HG03575 (cell line): ENCODE measurements around the gene MYRF.

Experiments
- ATAC-seq: cut with Tn5 transposase; IDR thresholded peaks from one replicate; pipeline ENCODE4 v1.9.1; 2021; ENCODE audit not compliant: unreplicated experiment, insufficient number of reproducible peaks, low FRiP score; ENCODE audit errors: extremely low read depth

MYRF gene

DNA sequence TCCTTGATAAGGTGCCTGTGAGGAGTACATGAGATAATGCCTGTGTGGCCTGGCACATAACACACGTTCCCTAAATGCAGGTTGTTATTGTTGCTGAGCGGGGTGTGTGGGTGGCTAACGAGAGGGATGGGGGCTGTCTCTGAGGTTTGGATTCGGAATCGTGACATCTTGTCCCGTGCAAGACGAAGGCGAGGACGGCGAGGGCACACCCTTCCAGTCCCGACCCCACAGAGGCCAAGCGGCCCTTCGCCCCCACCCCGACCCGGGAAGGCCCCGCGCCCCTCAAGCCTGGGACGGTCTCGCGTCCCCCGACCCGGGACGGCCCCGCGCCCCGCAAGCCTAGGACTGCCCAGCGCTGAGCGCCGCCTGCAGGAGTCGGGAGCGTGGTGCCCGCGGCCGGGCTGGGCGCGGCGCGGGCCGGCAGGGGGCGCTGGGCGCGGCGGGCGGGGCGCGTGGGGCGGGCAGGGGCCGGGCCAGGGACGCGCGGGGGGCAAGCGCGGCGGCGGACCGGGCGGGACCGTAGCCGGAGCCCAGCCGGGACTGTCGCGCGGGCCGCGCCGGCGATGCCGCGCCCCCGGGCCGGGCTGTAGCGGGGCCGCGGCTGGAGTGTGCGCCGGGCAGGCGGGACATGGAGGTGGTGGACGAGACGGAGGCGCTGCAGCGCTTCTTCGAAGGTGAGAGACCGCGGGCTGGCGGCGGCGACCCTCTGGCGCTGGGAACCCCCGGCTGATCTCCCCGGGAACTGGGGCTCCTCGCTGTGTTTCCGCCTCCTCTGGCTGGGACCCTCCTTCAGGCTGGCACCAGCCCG, at the start of gene MYRF:
MYRF (plus strand) TSS at position 520 of the 808 bp plus-strand sequence; CDS start at position 629, 109 bp downstream.
- ATAC-seq: no peak

DNA sequence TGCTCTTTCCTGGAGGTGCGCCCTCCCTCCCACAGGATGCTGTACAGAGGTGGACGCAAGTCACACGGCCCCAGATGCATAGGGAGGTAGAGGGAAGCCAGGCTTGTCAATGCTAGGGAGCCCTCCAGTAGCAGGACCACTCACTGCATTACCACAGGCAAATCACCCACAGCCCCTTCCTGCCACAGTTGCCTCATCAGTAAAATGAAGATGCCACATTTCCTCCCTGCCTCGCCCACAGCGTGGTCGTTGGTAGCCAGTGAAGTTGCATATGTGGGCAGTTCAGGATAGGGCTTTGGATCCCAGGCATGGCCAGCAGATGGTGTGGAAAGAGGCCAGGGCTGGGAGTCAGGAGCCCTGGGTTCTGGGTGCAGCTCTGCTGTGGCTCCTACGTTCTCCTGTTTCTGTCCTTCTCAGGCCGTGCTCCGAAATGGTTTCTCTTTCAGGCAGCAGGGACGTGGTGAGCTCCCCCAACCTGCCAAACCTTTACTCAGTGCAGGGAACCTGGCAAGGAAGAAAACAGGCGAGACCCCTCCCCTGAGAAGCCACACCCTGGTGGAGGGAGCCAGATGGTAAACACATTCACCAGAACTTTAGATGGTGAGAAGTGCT, 49.6 kb upstream of the MYRF start:
- ATAC-seq: no peak

DNA sequence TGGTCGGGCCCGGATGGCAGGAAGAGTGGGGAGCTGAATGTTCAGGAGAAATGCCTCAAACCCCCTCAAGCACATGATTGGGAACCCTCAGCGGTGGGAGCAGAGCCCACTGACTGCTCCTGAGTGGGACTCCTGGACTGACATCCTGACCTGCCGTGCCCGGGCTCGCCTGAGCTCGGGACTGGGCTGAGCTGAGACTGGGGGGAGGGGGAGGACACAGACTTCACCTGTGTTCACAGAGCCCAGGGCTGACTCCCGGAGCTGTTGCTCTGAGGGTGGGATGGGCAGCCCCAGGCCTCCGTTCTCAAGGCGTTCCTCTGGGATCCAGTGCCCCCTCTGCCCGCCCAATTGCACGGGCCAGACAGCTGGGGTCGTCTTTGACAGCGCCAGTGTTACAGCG, 47.6 kb upstream of the MYRF start:
- ATAC-seq: no peak

DNA sequence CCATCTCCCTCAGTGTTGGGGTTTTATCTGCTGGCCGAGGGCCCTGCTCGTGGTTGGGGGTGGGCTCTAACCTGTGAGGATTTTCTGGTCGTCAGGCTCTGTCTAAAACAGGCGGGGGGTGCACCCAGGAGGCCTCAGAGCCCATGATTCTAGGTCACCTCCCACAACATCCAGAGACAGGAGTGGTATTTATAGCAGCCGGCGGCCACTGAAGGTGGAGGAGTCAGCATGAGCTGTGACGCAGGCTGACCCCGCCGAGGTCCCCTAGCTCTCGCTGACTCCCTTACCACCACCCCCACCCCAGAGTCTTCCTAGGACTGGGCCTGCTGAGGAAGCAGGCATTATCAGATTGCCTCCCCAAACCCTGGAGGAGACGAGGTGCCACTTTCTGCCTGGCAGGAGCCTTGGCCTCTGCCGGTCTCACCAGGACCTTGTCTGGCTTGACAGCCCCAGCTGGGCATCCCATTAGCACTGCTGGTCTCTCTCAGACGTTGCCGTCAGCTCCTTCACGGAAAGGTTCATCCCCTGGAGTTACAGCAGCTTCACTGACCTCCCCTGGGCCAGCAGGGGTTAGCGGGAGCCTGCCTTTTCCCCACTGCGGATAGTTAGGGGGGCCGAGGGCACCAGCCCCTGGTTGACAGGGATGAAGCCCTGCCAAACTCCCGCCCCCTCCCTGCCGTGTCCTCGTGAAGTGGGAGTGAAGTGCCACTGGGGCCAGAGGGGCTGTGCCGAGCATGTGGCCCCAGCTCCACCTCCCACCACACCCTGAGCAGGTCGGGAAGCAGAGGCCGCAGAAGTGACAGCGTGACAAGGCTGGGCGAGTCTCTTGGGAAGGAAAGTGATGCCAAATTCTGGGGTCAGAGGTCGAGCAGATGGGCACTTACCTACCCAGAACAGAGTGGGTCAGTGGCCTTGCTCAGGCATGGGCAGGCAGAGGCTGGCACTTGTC, 45.7 kb upstream of the MYRF start:
- ATAC-seq: no peak

DNA sequence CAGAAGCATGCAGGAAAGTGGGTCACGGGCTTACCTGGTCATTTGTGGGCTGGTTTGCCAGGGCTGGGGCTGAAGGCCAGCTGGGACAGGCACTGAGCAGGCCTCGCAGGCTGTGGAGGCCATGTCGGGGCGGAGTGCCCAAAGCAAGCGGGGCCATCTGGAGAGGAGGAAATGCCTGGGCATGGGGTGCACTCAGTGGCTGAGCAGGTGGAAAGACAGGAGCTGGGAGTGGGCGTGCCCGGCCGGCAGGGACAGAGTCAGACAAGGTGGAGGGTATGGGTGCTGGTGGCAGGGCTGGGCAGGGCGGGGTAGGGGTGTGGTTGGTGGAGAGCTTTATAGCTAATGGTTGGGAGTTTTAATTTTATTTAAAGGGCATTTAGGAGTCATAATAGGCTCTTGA, 44.9 kb upstream of the MYRF start:
- ATAC-seq: no peak

DNA sequence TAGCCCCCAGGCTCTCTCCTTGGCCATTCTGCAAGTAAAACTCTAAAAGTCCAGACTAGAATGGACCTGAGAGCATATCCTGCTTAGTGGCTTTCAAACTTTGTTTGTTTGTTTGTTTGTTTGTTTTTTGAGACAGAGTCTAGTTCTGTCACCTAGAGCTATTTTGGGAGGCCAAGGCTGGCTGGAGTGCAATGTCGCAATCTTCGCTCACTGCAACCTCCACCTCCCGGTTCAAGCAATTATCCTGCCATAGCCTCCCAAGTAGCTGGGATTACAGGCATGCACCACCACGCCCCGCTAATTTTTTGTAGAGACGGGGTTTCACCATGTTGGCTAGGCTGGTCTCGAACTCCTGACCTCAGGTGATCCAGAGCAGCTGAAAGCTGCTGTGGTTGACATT, 43.3 kb upstream of the MYRF start:
- ATAC-seq: no peak

DNA sequence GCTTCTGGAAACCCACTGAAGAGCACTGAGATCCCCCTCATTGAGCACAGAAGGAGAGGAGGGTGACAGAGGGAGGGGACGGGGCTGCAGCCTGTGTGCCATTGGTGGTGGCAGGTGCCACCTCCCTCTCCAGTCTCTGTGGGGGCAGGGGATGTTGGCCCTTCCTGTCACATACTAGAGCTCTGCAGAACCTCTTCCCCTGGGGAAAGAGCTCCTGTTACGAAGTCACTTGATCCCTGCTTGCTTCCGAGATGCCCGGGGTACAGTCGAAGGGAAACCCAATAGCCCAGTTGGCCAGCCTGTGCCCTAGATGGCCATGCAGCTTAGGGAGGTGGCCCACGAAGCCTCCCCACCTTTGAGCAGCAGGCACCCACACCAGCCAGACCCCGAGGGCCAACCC, 42.9 kb upstream of the MYRF start:
- no peak for ATAC-seq

DNA sequence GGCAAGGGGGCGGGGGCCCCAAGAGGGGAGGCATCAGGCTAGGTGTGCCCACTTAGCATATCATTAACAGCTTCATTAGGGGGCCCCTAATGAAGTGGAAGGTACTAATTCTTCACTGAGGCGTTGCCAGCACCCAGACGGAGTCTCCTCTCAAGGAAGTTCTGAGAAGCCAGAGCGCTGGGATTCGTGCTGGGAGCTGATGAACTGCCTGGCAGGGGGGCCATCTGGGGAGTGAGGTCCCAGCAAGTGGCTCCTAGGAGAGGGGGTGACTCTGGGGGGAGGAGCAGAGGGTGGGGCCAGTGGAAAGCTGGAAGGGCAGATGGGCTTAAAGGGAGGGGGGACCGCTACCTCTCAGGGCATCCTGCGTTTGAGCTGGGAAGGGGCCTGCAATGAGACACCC, 42.4 kb upstream of the MYRF start:
- ATAC-seq: no peak

DNA sequence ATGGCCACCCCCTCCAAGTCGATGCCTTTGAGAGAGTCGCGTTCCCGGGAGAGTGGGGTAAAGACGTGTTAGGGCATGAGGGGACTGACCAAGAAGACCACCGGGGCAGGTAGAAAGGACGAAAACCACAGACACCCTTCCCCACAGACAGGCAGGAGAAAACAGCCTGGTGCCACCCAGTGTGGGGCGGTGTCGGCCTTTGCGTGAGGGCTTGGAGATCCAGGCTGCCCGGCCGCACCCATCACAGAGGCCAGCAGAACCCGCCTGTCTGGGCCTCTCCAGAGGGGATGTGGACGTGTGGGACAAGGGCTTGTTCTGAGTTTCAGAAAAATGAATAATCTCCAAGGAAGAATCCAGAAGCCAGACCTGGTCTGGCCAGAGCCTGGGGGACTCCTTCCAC, 41.4 kb upstream of the MYRF start:
- ATAC-seq: no peak

DNA sequence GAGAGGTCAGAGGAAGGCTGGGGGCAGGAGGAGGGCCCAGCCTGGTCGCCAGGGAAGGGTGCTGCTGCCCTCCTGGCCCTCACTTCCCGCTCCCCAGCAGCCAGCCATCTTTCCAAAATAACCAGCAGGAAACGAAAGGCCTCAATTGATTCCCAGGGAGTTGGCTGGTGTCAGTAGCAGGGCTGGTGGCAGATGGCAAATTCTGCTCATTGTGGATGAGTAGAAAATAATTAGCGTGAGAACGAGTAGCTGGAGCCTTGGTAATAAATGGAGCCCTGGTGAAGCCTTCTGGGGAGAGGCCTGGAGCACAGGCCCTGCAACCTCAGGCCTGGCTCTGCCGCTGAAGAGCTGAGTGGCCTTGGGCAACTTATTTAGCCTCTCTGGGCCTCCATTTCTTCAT, 40.9 kb upstream of the MYRF start:
- no peak for ATAC-seq

DNA sequence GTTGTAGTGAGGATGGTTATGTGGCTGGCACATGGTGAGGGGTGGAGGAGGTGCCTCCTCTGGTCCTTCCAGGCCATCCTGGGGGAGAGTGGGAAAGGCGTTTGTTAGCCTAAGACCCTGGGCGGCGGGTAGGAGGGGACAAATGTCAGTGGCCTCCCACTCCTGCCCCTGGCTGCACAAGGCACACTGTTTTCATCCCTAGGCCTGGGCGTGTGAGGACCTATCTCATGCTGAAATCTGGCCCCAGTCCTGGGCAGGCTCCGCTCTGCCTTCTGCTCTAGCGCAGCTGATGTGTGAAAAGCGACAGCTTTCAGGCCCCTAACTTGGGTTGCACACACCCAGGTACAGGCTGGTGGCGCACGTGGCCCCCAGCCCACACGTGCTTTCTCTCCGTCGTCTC, 40.1 kb upstream of the MYRF start:
- ATAC-seq: no peak

DNA sequence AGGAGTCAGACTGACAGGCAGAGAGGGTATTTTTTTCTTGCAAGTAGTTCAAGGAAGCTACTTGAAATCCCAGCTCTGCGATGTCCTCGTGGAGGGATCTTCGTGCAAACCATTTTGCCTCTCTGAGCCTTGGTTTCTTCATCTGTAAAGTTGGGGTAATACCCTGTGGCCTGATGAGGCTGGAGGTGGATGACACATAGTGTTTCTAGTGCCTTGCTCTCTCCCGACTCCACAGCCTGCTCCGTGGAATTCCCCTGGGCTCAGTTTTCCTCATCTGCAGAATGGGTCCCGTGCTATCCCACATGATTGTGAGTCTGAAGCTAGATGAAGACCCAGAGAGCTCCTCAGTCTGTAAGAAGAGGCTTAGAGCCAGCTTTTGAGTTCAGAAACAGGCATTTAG, 39.6 kb upstream of the MYRF start:
- no peak for ATAC-seq

DNA sequence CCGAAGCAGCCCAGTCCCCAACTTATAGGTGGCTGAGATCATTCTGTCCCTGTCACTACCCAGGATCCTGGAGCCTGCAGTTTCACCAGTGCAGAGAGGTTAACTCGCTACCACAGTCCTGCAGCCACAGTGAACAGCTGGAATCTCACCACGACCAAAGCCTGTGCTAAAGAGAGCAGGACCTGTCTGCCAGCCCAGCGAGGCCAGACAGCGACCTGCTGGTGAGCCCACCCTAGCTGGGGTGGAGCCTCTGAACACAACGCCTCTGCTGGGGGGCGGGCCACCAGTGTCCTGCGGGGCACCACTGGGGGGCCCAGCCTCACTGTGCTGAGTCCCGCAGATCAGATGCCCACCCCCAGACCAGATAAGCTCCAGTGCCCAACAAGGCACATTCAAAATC, 39.0 kb upstream of the MYRF start:
- no peak for ATAC-seq

DNA sequence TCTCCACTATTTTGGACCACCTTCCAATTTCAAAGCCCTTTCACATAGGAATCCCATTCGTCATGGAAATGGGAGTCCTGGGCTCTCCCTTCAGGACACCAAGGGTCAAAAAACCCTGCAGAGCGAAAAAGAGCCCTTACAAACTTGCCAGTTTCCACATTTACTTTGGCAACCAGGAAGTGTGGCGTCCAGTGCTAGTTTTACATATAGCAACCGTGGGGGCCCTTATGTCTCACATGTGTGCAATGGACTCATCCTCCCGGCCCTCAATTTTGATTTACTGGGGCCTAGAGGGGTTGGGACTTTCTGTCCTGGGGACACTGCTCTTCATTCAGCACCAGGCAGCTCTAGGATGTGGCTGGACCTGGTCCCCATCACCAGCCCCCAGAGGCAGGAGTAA, 38.5 kb upstream of the MYRF start:
- ATAC-seq: no peak

DNA sequence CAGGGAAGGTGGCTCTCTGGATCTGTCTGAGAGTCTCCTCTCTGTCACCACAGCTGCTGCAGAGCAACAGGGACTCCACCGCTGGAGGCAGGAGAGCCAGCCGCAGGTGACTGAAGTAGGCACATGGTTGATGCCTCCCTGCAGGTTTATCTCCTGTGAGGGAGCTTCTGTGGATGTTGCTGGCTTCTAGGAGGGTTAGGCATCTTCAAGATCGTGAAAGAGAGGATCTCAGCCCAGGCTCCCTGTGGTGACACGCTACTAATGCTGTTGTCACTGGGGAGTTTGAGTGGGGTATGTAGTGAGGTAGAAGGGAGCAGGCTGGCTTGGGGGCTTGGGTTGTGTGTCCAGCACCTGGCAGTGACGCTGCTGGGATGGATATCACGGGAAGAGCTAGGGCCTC, 38.1 kb upstream of the MYRF start:
- ATAC-seq: no peak

DNA sequence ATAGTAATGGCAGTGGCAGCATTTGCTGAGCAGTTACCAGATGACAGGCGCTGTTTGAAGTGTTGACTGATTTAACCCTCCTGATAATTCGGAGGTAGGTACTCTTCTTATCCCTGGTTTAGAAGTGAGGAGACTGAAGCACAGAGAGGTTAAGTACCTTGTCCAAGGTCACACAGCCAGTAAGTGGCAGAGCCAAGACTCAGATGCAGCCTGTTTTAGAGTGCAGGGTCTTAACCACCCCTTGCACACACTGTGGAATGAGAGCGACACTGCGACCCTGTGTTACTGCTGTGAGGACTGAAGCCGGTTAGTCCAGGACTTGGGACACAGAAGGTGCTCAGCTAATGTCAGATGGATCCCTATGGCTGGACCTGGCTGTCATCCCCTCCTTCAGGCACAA, 37.5 kb upstream of the MYRF start:
- ATAC-seq: no peak

DNA sequence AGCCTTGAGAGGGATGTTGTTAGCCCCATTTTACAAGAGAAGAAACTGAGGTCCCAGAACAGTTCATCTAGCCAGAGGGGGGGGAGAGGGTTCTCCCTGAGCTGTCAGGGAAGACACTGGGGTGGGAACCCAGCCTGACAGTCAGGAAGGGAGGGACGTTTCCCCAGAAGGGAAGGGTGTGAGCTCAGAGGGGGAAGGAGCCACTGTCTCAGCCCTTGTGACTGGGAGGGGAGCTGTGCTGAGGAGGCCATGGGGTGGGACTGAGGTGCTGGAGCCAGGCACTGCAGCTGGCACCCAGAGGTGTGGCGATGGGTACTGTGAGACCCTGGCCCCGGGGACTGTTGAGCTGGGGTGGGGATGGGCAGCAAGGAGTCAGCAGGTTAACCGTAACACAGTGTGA, 36.6 kb upstream of the MYRF start:
- ATAC-seq: no peak

DNA sequence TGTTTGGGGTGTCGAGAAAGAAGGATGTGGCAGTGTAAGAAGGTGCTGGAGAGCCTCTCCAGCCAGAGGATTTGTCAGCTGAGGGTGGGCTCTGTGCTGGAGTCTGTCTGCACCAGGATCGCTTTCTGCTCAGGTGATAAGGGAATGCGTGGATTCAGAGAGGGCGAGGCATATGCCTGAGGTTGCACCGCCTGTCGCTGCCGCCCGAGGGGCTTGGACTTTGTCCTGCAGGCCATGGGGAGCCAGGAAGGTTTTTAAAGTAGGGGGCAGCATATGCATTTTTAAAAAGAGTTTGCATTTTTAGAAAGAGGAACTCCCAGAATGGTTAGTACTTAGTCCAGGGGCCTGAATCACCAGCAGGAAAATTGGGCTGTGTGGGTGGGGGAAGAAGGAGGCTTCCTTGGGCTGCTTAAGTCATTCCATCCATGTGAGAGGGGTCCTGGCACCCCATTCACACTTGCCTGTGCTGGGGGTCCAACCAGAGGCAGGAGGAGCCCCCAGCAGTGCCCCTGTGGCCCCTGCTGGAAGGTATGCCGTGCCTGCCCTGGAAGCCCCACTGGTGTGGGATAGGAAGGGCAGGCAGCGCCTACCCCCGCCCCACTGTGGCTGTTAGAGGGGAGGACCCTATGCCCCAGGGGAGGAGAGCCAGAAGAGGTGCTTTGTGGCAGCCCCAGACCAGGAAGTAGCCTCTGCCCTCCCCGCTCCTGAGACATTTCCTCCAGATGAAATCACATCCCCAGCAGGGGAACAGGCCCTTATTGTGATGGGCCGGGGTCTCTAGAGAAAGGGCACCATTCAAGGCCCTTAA, 35.8 kb upstream of the MYRF start:
- no peak for ATAC-seq
